SK-N-SH treated with all-trans-retinoic acid at 6 μM for 48 hours (cell line): Measurements from ENCODE around the gene MRC1.

Experiments
- BACH2 ChIP-seq: fragments of 250-450 bp; sonication (Bioruptor Pico); IDR thresholded peaks from 2 replicates; pipeline ENCODE4 v1.9.0; 2021; ENCODE audit warnings: mild to moderate bottlenecking, borderline replicate concordance
- TF ChIP-seq, protein P1 (sequence below): fragments of 250-450 bp; sonication (Bioruptor Pico); IDR thresholded peaks from 2 replicates; pipeline ENCODE4 v1.5.1; 2020; ENCODE audit warnings: low read depth, mild to moderate bottlenecking, moderate library complexity
- TF ChIP-seq, protein P2 (sequence below): fragments of 250-450 bp; sonication (Bioruptor Pico); IDR thresholded peaks from 2 replicates; pipeline ENCODE4 v1.5.1; 2021; ENCODE audit warnings: mild to moderate bottlenecking, moderate library complexity

DNA sequence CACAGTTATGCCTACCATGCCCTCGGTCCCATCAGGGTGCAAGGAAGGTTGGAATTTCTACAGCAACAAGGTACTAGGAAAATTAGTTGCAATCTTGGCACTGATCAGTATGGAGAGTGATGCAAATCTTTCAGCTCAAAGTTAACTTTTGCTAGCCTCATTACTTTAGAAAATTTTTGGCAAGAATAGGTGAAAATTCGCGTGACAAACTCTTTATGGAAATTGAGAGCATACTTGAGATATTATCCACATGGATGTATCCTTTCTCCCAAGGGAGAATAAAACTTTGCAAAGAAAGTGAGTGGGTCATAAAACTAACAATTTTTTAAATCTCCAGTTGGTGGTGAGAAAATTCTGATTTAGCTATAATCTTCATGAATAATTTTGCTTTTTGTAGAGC, 71.5 kb downstream of the MRC1 start:
- TF ChIP-seq BACH2, result no peak
- TF ChIP-seq, protein P1, sequence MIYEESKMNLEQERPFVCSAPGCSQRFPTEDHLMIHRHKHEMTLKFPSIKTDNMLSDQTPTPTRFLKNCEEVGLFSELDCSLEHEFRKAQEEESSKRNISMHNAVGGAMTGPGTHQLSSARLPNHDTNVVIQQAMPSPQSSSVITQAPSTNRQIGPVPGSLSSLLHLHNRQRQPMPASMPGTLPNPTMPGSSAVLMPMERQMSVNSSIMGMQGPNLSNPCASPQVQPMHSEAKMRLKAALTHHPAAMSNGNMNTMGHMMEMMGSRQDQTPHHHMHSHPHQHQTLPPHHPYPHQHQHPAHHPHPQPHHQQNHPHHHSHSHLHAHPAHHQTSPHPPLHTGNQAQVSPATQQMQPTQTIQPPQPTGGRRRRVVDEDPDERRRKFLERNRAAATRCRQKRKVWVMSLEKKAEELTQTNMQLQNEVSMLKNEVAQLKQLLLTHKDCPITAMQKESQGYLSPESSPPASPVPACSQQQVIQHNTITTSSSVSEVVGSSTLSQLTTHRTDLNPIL, result no peak
- TF ChIP-seq, protein P2, sequence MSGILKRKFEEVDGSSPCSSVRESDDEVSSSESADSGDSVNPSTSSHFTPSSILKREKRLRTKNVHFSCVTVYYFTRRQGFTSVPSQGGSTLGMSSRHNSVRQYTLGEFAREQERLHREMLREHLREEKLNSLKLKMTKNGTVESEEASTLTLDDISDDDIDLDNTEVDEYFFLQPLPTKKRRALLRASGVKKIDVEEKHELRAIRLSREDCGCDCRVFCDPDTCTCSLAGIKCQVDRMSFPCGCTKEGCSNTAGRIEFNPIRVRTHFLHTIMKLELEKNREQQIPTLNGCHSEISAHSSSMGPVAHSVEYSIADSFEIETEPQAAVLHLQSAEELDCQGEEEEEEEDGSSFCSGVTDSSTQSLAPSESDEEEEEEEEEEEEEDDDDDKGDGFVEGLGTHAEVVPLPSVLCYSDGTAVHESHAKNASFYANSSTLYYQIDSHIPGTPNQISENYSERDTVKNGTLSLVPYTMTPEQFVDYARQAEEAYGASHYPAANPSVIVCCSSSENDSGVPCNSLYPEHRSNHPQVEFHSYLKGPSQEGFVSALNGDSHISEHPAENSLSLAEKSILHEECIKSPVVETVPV (CRISPR knock-in tag), result no peak
